ENCODE data around the gene NCR2. TPM values are rescaled to one million over a fixed set of nuclear protein-coding genes. Genes with fewer than 3 reads are reported as not detected.

NCR2 gene
- total RNA-seq, 1 donor from 2014 or later, result not detected

DNA sequence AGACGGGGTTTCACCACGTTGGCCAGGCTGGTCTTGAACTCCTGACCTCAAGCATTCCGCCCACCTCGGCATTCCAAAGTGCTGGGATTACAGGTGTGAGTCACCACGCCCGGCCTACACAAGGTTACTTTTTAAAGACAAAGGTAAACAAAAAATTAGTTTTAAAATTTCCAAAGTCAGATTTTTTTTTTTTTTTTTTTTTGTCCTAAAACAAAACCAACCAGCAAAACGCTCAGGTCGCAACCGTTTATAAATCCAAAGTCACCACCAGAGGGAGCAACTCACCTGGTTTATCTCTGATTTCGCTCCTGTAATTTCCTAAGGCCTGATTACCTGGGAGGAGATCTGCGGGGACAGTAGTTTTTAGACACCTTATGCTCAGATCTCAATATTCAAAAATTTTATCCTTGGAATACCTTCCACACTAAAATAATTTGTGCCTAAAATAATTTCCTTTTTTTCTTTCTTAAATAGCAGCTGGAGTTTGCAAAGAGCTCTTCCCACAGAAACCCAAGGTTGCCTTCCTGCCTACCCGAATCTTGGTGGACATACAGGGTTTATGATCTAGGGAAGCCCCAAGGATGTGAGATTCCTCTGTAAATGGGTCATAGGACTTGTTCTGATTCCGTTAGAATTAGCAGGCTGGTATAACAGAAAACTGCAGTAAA, 29.1 kb upstream of the NCR2 start:
- H3K4me3 Mint-ChIP-seq (ENCODE audit: low read depth), result no peak overlapping the region
- peaks cover 3% of the 10 kb centered on the region for H3K9me3 Mint-ChIP-seq (ENCODE audit: low read depth)
- peaks cover 3% of the 10 kb centered on the region for H3K4me1 Mint-ChIP-seq (ENCODE audit: low read depth)
- H3K27ac Mint-ChIP-seq, result peak overlapping the region; percentile 31
- TF ChIP-seq CTCF (IDR thresholded peaks at IDR 0.05; ENCODE audit: unreplicated experiment), result peak; percentile 74
- no peaks in the 10 kb centered on the region for H3K36me3 Mint-ChIP-seq (ENCODE audit: insufficient read depth)
- H3K27me3 Mint-ChIP-seq, result peaks cover 25% of the 10 kb centered on the region
- peak; percentile 30 for DNase-seq (ENCODE audit: low spot score, unreplicated experiment)

GRCh38 chr6:41315203-41315602, 20.2 kb upstream of the NCR2 start:
- Mint-ChIP-seq H3K36me3 (ENCODE audit: insufficient read depth) (no peaks in the 10 kb centered on the region), H3K4me3 (ENCODE audit: low read depth) (no peak overlapping the region), H3K27ac (no peak overlapping the region), H3K9me3 (ENCODE audit: low read depth) (no peaks in the 10 kb centered on the region), H3K27me3 (peaks cover 59% of the 10 kb centered on the region), H3K4me1 (ENCODE audit: low read depth) (peaks cover 2% of the 10 kb centered on the region)
- no peak for TF ChIP-seq CTCF (IDR thresholded peaks at IDR 0.05; ENCODE audit: unreplicated experiment)
- DNase-seq (ENCODE audit: low spot score, unreplicated experiment), result no peak

- TF ChIP-seq CTCF (IDR thresholded peaks at IDR 0.05; ENCODE audit: unreplicated experiment), result no peak
- Mint-ChIP-seq H3K4me1 (ENCODE audit: low read depth) (peaks cover 2% of the 10 kb centered on the region), H3K9me3 (ENCODE audit: low read depth) (no peaks in the 10 kb centered on the region), H3K4me3 (ENCODE audit: low read depth) (no peak overlapping the region), H3K27me3 (peaks cover 59% of the 10 kb centered on the region), H3K27ac (no peak overlapping the region), H3K36me3 (ENCODE audit: insufficient read depth) (no peaks in the 10 kb centered on the region)
- no peak for DNase-seq (ENCODE audit: low spot score, unreplicated experiment)
These were observed 19.3 kb upstream of the NCR2 start for GRCh38 chr6:41315943-41316620.

DNA sequence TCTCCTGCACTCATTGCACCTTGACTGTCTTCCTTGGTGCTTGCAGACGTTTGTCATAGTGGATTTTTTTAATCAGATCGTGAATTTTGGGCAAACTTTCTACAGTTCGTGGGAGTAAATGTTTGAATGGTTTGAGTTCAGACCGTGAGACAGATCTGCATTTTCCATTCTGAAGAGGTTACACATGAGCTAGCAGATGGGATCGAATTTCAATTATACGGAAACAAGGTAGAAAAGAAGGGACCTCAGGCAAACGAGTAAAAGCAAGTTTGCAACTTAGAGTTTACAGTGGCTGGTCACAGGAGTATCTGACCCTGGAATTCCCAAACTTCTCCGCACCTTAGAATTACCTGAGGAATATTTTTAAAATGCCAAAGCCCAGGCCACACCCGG, 17.2 kb upstream of the NCR2 start:
- no peak for DNase-seq (ENCODE audit: low spot score, unreplicated experiment)
- Mint-ChIP-seq H3K27ac (no peak overlapping the region), H3K4me3 (ENCODE audit: low read depth) (no peak overlapping the region), H3K9me3 (ENCODE audit: low read depth) (no peaks in the 10 kb centered on the region), H3K4me1 (ENCODE audit: low read depth) (peaks cover 2% of the 10 kb centered on the region), H3K36me3 (ENCODE audit: insufficient read depth) (no peaks in the 10 kb centered on the region), H3K27me3 (peaks cover 61% of the 10 kb centered on the region)
- no peak for TF ChIP-seq CTCF (IDR thresholded peaks at IDR 0.05; ENCODE audit: unreplicated experiment)

- Mint-ChIP-seq H3K27ac (no peak overlapping the region), H3K27me3 (peaks cover 55% of the 10 kb centered on the region)
These were observed 16.5 kb upstream of the NCR2 start for GRCh38 chr6:41318654-41319565.

More at GRCh38 chr6:41318654-41319565, 16.5 kb upstream of the NCR2 start:
- Mint-ChIP-seq H3K4me3 (ENCODE audit: low read depth) (peak overlapping the region; percentile 33), H3K36me3 (ENCODE audit: insufficient read depth) (no peaks in the 10 kb centered on the region), H3K9me3 (ENCODE audit: low read depth) (no peaks in the 10 kb centered on the region), H3K4me1 (ENCODE audit: low read depth) (peaks cover 2% of the 10 kb centered on the region)
- TF ChIP-seq CTCF (IDR thresholded peaks at IDR 0.05; ENCODE audit: unreplicated experiment), result peak; percentile 99
- peak; percentile 71 for DNase-seq (ENCODE audit: low spot score, unreplicated experiment)

Data from progenitor cell of endocrine pancreas (in vitro differentiated cells).